ENCODE data around the gene TSSC4.

Gene TSSC4

DNA sequence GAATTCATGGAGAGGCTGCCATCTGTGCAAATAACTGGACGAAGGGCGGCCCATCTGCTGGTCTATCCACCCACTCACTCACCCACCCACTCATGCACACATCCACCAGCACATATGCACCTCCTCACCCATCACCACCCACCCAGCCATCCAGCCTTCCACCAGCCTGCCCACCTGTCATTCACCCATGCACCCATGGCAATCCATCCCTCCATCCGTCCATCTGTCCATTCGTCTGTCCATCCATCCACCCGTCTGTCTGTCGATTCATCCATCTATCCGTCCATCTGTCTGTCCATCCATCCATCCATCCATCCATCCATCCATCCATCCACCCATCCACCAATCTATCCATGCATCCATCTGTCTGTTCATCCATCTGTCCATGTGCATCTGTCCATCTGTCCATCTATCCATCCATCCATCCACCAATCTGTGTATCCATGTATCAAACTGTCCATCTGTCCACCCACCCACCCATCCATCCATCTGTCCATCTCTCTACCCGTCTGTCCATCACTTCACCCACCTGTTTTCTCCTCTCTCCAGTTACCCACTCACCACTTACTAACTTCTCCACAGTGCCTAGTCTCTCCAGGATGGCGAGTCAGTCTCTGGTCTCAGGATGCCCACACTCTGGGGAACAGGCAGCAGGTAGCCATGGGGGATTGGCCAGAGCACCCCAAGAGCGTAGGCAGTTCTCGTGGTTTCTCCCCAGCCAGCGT, 34.9 kb downstream of the TSSC4 start:
- DNase-seq, result no peak

- DNase-seq, result no peak
Measured at GRCh38 chr11:2436013-2436520, 35.5 kb downstream of the TSSC4 start.

GRCh38 chr11:2436521-2437031, 36.0 kb downstream of the TSSC4 start:
- DNase-seq, result no peak

DNA sequence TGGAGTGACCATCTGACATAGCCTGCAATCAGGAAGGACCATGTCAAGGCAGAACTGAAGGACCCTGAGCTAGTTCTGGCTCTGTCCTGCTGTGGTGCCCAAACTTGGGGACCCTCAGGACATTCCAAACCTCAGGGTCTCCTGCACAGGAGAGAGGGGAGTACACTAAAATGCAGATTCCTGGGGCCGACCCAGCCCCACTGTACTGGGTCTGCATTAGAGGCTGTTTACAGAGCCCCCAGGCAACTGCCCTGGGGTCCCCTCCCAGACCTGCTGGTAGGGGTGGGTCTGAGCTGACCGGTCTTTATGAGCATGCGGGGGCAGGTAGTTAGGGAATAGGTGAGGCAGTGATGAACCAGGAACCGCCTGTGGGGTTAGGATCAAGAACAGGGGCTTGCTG, 37.0 kb downstream of the TSSC4 start:
- no peak for DNase-seq

DNA sequence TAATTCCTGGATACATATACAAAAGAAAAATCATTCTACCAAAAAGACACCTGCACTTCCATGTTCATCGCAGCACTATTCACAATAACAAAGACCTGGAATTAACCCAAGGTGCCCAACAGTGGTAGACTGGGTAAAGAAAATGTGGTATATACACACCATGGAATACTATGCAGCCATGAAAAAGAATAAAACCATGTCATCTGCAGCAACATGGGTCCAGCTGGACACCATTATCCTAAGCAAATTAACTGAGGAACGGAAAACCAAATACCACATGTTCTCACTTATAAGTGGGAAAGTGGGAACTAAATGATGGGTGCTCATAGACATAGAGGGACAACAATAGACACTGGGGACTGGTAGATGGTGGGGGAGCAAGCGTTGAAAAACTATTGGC, 39.3 kb downstream of the TSSC4 start:
- no peak for DNase-seq

DNA sequence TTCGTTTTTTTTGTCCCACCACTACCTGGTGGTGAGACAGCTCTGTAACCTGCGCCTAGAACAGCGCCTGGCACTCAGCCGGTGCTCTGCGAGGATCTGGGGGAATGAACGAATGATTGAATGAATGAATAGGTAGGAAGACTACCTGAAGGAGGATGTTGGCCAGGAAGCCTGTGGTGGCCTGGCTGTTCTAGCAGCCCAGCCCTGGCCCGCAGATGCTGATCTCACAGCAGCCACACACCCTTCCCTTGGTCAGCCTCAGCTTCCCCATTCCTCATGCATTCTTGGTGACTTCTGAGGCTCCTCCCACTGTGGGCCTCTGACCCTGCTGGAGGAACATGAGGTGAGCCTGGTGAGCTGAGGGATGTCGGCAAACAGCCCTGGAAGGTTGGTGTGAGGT, 40.1 kb downstream of the TSSC4 start:
- DNase-seq, result peak; percentile 49 to 55 (median 51)

GRCh38 chr11:2441171-2441570, 40.6 kb downstream of the TSSC4 start:
- DNase-seq, result no peak

- DNase-seq, result no peak
Measured at GRCh38 chr11:2442589-2442988, 42.0 kb downstream of the TSSC4 start.

DNA sequence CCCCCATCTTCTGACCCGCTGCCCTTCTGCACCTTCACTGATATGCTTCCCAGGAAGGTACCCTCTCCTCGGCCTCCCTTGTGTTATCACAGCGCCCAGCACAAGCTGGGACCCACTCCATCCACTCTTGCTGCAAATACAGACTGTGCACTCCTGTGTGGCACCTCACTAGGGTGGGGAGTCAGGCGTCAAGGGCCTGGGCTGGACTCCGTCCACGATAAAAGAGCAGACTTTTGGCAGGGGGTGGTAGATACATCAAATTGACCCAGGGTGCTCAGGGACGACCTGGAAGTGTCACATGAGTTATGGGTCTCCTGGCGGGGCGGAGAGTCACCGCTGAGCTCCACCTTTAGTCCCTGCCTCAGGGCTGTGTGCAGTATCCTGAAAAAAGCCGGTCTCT, 42.9 kb downstream of the TSSC4 start:
- DNase-seq, result no peak

DNA sequence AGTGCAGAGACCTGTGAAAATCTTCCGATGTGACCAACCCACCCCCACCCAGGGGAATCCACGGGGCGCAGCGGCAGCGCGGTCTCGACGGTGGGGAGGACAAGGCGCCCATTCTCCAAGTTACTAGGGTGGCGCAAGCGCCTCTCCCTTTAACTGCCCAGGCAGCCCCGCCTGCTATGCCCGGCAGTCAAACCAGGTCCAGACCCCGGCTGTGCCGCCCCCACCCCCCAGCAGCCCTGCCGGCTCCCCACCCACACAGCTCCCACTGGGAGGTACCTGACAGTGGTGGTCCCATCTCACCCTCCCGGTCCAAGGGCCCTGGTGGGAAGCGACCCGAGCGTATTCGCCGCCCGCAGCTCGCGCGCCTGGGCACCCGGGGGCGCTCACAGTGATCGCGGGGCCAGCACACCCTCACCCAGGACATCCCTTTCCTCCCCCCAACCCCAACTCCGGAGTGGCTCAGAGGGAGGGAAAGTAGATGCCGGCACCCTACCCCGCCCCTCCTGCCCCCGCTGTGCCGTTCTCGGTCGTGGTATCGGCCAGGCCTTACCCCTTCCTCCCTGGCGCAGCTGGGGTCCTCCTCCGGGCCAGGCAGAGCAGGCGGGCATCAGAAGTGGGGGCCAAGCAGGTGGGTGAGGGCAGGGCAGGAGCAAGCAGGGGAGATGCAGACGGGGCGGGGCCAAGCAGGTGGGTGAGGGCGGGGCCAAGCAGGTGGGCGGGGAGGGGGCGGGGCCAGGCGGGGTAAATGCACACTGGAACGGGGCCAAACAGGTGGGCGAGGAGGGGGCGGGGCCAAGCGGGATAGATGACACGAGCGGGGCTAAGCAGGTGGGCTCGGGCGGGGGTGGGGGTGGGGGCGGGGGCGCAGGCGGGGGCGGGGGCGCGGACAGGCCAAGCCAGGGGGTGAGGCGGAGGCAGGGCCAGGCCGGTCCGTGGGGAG, 43.6 kb downstream of the TSSC4 start, which contains the start of gene TRPM5:
Gene TRPM5, minus strand, starts transcription at position 634 of the 940 bp plus-strand sequence. CDS start 21,478 bp downstream, outside the sequence.
- DNase-seq, result peak in 1 of 3 donors; percentile 41

DNA sequence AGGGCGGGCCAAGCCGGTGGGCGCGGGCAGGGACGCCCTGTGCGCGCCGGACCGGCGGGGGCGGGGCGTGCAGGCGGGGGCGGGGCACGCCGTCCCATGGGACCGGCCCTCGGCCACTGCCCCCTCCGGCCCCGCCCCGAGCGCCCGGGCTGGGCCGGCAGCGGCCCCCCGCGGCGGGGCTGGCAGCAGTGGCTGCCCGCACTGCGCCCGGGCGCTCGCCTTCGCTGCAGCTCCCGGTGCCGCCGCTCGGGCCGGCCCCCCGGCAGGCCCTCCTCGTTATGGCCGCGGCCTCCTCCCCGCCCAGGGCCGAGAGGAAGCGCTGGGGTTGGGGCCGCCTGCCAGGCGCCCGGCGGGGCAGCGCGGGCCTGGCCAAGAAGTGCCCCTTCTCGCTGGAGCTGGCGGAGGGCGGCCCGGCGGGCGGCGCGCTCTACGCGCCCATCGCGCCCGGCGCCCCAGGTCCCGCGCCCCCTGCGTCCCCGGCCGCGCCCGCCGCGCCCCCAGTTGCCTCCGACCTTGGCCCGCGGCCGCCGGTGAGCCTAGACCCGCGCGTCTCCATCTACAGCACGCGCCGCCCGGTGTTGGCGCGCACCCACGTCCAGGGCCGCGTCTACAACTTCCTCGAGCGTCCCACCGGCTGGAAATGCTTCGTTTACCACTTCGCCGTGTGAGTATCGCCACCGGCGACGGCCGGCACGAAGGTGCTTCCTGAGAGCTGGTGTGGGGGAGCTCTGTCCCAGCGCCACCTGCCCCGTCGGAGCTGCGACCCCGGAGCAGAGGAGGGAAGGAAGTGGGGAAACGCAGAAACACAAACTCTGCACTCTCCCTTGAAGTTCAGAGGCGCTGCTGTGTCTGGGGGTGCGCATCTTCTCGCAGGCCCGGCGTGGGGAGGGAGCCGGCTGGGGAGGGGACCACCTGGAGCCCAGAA, 44.5 kb downstream of the TSSC4 start, which contains the start of gene KCNQ1:
Gene KCNQ1, plus strand, starts transcription at position 188 of the 925 bp plus-strand sequence. Its CDS starts 91 bp downstream, at position 279.
- peak; percentile 81 to 95 (median 88) for DNase-seq

GRCh38 chr11:2445746-2446551, 45.4 kb downstream of the TSSC4 start:
- peak in 1 of 3 donors; percentile 26 for DNase-seq

GRCh38 chr11:2446590-2447252, 46.2 kb downstream of the TSSC4 start:
- peak; percentile 49 to 67 (median 53) for DNase-seq

DNA sequence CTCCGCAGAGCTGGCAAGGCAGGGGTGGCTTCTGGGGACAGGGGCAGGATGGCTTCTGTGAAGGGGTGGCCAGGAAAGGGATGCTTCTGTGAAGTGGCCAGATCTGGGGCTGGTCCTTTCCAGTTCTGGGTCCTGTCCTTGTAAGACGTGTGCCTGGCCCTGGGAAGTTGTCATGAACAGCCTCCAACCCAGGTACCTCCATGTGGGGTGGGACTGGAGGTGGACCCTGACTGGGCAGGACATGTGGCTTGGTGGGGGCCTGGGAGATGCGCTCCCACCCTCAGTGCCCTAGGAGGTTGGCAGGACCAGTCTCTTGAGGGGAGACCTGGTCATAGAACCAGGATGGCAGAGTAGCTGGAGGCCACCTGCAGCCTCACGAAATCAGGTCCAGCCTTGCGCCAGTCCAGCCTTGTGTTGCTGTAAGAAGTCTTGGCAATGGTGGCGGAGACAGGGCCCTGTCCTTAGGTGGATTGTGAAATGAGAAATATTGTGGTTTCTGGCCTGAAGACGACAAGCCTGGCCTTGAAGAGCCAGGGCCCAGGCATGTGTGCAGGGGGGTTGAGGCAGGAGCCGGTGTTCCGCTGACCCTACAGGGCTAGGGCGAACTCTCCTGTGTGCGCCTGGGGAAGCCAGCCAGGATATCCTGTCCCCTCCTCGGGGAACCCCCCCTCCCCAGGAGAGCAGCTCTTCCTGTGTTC, 46.9 kb downstream of the TSSC4 start:
- DNase-seq, result no peak

DNA sequence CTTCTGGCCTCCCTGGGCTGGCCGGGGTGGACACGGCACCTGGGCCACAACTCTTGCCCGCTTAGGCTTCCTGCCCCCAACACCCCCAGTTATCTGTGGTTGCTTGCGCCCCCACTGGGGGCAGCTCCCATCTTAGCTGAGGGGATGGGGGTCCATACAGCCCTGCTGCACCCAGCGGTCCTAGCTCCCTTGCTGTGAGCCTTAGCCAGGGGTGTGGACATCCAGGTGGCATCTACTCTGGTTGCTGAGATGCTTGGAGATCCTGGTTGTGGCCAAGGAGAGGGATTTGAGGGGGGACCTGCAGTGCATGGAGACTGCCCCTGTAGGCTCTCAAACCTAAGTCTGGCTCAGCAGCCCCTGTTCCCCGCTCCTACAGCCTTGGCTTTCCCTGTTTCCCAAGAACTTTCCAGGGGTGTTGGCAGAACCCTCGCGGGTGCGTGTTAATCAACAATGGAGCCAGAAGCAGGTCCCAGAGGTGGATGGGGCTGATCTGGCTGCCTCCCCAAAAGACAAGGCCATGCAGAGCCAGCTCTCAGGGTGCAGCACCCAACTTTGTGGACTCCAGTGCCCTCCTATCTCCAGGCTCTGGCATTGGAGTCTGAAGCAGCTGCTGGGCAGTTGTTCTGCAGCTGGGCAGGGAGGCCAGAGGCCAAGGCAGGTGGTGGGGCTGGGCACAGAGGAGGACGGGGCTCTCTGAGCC, 47.6 kb downstream of the TSSC4 start:
- DNase-seq, result no peak

GRCh38 chr11:2448661-2449547, 48.4 kb downstream of the TSSC4 start:
- no peak for DNase-seq

- no peak for DNase-seq
Measured at GRCh38 chr11:2449548-2450320, 49.2 kb downstream of the TSSC4 start.
